HUES48 (cell line): ENCODE measurements around the gene SOX12.
A peak's percentile ranks its signal among the peaks of the same experiment; 100 is the strongest.

Experiments used
- H3K27ac ChIP-seq: one replicate; pipeline ENCODE4 v1.7.0; 2013; ENCODE audit warnings: low read depth, low read length, inconsistent platforms
- H3K27me3 ChIP-seq: 2 replicates; pipeline ENCODE4 v1.6.1; 2013; ENCODE audit warnings: mild to moderate bottlenecking, low read length; ENCODE audit not compliant: control insufficient read depth, insufficient read depth
- H3K36me3 ChIP-seq: 2 replicates; pipeline ENCODE4 v1.6.1; 2013; ENCODE audit warnings: low read length; ENCODE audit not compliant: control insufficient read depth, insufficient read depth
- H3K4me1 ChIP-seq: 2 replicates; pipeline ENCODE4 v1.6.1; 2013; ENCODE audit warnings: mild to moderate bottlenecking, low read length; ENCODE audit not compliant: control insufficient read depth, insufficient read depth
- H3K4me3 ChIP-seq: 2 replicates; pipeline ENCODE4 v1.5.1; 2013; ENCODE audit warnings: mild to moderate bottlenecking, low read depth, low read length
- H3K9ac ChIP-seq: 2 replicates; pipeline ENCODE4 v1.6.1; 2013; ENCODE audit warnings: mild to moderate bottlenecking, low read depth, low read length, moderate library complexity
- H3K9me3 ChIP-seq: 2 replicates; pipeline ENCODE4 v1.6.1; 2013; ENCODE audit warnings: low read length; ENCODE audit not compliant: control insufficient read depth, insufficient read depth

SOX12 gene

DNA sequence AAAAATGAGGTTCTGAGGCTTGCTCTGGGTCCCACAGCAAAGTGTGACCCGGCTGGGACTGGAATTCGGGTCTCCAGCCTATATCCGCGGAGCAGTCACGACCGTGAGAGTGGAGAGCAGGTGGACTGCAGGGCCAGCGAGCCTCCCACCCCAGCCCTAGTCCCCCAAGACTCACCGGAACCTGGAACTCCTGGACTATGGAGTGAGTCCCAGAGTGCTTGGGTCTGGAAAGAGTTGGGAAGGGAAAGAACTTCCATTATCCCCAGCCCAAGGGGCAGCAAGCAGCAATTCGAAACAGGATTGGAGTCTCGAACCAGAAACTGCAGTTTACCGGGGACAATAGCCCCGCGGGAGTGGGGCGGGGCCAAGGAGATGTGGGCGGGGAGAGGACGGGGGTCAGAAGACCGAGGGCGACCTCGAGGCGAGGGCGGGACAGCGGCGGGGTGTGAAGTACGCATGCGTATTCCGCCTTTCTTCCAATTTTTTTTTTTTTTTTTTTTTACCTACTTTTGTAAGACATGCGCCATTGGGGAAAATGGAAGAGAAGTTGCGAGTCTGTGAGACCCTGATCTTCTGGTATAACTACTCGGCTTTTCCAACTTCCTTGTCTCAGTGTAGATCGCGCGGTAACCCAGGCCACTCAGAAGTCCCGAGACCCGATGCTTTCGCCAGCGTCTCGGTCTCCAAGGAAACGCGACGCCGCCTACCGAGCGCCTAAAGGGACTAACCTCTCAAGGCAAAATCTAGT is 35.1 kb upstream of the SOX12 start, which contains the start of gene C20orf96:
TSS of gene C20orf96 (minus strand) at position 667 of the 748 bp plus-strand sequence. CDS start at position 527, 140 bp downstream.
- Histone ChIP-seq H3K4me1 (peaks cover 7% of the 10 kb centered on the region), H3K9ac (peak within 1 kb of the TSS; percentile 69), H3K4me3 (peak within 1 kb of the TSS; percentile 81), H3K9me3 (no peaks in the 10 kb centered on the region), H3K36me3 (0 out of 2 replicates have a peak, but pooled peaks cover 3% of the 10 kb centered on the region), H3K27me3 (peaks cover 28% of the 10 kb centered on the region), H3K27ac (peak within 1 kb of the TSS; percentile 66)

GRCh38 chr20:294602-295001 is 30.8 kb upstream of the SOX12 start:
- Histone ChIP-seq H3K9ac (no peak overlapping the region), H3K27ac (no peak overlapping the region), H3K4me1 (peaks cover 17% of the 10 kb centered on the region), H3K4me3 (no peak overlapping the region), H3K9me3 (no peaks in the 10 kb centered on the region), H3K27me3 (peaks cover 41% of the 10 kb centered on the region), H3K36me3 (no peaks in the 10 kb centered on the region)

GRCh38 chr20:295804-296203 is 29.5 kb upstream of the SOX12 start:
- H3K4me1 ChIP-seq = peaks cover 27% of the 10 kb centered on the region
- H3K9ac ChIP-seq = no peak overlapping the region
- H3K4me3 ChIP-seq = no peak overlapping the region
- H3K27me3 ChIP-seq = peaks cover 41% of the 10 kb centered on the region
- no peak overlapping the region for H3K27ac ChIP-seq
- no peaks in the 10 kb centered on the region for H3K36me3 ChIP-seq
- H3K9me3 ChIP-seq = no peaks in the 10 kb centered on the region

DNA sequence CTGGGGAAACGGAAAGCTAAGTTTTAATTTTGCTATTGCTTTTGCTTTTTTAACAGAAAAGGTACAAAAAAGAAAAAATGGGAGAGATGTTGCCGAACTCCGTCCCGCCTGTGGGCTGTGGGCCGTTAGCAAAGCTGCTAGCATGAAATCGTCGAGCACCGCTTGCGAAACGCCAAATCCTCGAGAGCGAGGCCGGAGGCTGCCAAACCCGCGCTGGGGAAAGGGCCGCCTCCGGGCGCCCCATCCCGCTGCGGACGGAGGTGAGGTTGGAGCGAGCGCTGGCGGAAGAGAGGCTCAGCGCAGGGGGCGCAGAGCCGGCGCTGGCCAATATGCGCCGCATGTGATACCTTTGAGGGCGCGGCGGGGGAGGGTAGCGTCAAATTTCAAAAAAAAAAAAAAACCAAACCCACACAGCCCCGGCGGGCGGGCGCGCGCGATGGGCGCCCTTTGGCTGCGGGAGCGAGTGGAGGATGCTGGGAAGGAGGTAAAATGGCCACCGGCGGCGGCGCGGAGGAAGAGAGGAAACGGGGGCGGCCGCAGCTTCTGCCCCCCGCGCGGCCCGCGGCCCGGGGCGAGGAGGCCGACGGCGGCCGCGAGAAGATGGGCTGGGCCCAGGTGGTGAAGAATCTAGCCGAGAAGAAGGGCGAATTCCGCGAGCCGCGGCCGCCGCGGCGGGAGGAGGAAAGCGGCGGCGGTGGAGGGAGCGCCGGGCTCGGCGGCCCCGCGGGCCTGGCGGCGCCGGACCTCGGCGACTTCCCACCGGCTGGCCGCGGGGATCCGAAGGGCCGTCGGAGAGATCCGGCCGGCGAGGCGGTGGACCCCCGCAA is 28.0 kb upstream of the SOX12 start, which contains the start of gene ZCCHC3:
TSS of gene ZCCHC3 (plus strand) at position 473 of the 827 bp plus-strand sequence. CDS start at position 490, 17 bp downstream.
- Histone ChIP-seq H3K9ac (peak within 1 kb of the TSS; percentile 88), H3K27ac (peak within 1 kb of the TSS; percentile 88), H3K36me3 (no peaks in the 10 kb centered on the region), H3K27me3 (peaks cover 27% of the 10 kb centered on the region), H3K4me3 (peak within 1 kb of the TSS; percentile 98), H3K4me1 (peaks cover 35% of the 10 kb centered on the region), H3K9me3 (no peaks in the 10 kb centered on the region)

GRCh38 chr20:297925-298775 is 27.2 kb upstream of the SOX12 start:
- peaks cover 25% of the 10 kb centered on the region for H3K27me3 ChIP-seq

DNA sequence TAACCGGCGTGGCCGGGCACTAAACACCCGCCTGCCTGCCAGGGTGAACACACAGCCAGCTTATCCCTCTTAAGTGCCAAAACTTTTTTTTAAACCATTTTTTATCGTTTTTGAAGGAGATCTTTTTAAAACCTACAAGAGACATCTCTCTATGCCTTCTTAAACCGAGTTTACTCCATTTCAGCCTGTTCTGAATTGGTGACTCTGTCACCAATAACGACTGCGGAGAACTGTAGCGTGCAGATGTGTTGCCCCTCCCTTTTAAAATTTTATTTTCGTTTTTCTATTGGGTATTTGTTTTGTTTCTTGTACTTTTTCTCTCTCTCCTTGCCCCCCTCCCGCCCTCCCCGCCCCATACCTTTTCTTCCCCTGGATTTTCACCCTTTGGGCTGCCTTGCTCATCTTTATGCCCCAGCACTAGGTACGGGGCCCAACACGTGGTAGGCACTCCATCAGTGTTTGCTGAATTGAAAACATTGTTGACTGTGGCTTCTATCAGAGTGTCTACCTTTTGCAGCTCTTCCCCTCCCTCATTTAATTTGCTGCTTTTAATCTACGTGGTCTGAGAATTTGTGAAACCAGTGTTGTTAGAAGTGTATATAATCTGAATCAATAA is 26.5 kb upstream of the SOX12 start:
- peak overlapping the region; percentile 98 for H3K4me3 ChIP-seq
- H3K9me3 ChIP-seq = no peaks in the 10 kb centered on the region
- peaks cover 36% of the 10 kb centered on the region for H3K4me1 ChIP-seq
- H3K27me3 ChIP-seq = peaks cover 18% of the 10 kb centered on the region
- H3K36me3 ChIP-seq = no peaks in the 10 kb centered on the region
- H3K27ac ChIP-seq = no peak overlapping the region
- peak overlapping the region; percentile 22 for H3K9ac ChIP-seq

More at GRCh38 chr20:297925-298775, 27.2 kb upstream of the SOX12 start:
- H3K36me3 ChIP-seq = no peaks in the 10 kb centered on the region
- H3K27ac ChIP-seq = peak overlapping the region; percentile 88
- H3K9me3 ChIP-seq = no peaks in the 10 kb centered on the region
- H3K9ac ChIP-seq = peak overlapping the region; percentile 88
- H3K4me3 ChIP-seq = peak overlapping the region; percentile 98
- H3K4me1 ChIP-seq = peaks cover 36% of the 10 kb centered on the region

- Histone ChIP-seq H3K4me3 (peak overlapping the region; percentile 98), H3K36me3 (no peaks in the 10 kb centered on the region), H3K27me3 (peaks cover 11% of the 10 kb centered on the region), H3K4me1 (peaks cover 36% of the 10 kb centered on the region), H3K9me3 (no peaks in the 10 kb centered on the region), H3K9ac (no peak overlapping the region), H3K27ac (peak overlapping the region; percentile 71)
These were observed 24.9 kb upstream of the SOX12 start for GRCh38 chr20:300345-300990.

DNA sequence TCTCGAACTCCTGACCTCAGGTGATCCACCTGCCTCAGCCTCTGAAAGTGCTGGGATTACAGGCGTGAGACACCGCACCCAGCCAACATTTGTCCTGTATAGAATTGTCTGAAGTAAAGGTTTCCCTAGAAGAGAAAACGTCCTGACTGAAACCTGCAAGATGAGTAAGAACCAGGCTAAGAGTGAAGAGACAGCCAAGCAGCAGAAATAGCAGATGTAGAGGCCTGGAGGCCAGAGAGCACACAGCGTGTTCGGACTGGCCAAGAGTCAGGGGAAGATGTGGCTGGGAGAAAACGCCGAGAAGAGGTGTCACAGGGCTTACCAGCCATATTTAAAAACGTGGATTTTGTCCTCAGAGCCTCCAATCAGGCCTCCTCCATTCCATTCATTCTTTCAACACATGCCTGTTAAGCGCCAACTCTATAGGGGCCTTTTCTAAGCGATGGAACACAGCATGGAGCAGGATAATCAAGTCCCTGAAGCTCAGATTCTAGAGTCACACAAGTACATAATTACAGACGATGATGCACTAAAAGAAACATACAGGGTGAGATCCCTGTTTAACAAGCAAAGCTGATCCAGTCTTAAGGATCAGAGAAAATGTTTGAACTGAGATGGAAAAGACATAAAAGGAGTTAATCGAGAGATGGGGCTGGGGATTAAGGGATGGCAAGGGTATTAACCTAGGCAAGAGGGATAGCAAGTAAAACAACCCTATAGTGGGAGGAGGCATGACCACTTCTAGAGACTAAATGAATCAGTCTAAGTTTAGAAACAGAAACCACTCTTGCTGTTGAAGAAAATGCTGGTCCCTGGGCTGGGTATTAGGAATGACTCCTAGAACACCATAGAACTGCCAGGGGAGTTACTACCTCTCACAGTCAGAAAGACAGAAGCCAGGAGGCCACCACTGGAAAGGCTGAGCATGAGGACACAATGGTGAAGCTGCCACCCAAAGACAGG is 23.2 kb upstream of the SOX12 start:
- no peaks in the 10 kb centered on the region for H3K9me3 ChIP-seq
- H3K27ac ChIP-seq = peak overlapping the region; percentile 18
- H3K9ac ChIP-seq = no peak overlapping the region
- no peaks in the 10 kb centered on the region for H3K27me3 ChIP-seq
- no peaks in the 10 kb centered on the region for H3K36me3 ChIP-seq
- peaks cover 32% of the 10 kb centered on the region for H3K4me1 ChIP-seq
- no peak overlapping the region for H3K4me3 ChIP-seq

- H3K27me3 ChIP-seq = no peaks in the 10 kb centered on the region
- H3K9ac ChIP-seq = no peak overlapping the region
- no peak overlapping the region for H3K4me3 ChIP-seq
- H3K4me1 ChIP-seq = peaks cover 26% of the 10 kb centered on the region
- no peaks in the 10 kb centered on the region for H3K36me3 ChIP-seq
- H3K27ac ChIP-seq = no peak overlapping the region
- no peaks in the 10 kb centered on the region for H3K9me3 ChIP-seq
These were observed 19.6 kb upstream of the SOX12 start for GRCh38 chr20:305745-306144.
